Measurements from ENCODE around the gene PPP1R8. TPM values are rescaled to one million over a fixed set of nuclear protein-coding genes. Genes with fewer than 3 reads are reported as not detected.
A peak's percentile ranks its signal among the peaks of the same experiment; 100 is the strongest.
"Not testable (repeated sequence)": the region's sequence is repeated elsewhere in the genome, so short reads cannot be mapped to it uniquely, and the experiment has no call there.

Gene PPP1R8
- total RNA-seq = 23.9 TPM
- long read RNA-seq, partial matches to known transcripts = 0 of 1 reads
- long read RNA-seq, other reads (novel, unspliced or antisense) = 1 of 1 reads

DNA sequence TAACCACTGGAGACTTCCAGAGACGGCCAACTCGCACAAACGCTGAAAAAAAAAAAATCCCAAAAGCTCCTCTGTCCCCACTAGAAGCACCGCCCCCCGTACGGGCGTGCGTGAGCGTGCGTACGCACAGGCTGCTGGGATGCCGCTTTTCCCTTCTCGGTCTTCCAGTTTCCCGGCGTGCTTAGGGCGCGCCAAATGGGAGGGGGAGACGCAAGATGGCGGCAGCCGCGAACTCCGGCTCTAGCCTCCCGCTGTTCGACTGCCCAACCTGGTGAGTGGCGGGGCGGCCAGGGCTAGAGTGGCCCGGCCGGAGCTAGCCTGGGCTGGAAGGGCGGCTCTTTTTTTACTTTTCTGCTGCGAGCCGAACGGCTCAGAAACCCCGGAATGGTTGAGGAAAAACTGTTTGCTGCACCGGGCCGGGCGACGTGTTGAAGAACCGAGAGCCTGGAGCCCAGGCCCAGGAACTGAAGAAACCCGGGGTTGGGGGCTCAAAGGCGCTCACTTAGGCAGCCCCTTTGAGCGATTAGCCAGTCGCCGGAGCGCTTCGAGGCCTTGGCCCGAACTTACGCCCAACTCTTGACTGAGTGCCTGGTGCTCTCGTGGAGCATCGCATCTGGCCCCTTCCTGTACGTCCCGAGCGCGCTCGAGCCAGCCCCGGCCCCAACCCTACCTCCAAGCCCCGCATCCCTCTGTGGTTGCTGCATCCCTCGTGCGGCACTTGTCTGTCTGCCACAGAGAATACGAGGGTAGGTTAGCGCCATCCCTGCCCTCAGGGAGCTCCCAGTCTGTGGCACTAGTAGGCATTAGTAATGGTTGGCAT, at the start of gene PPP1R8:
PPP1R8 (plus strand) TSS at position 162 of the 820 bp plus-strand sequence; CDS start at position 216, 54 bp downstream.
- intact Hi-C loops (cut with DNase I) = loop anchor here (5.0 kb wide), 1 partner anchor 164 kb away; no protein-coding TSS in a partner anchor
- DNase-seq (ENCODE audit: missing footprints) = peak; percentile 96
- ATAC-seq = peak; percentile 100

DNA sequence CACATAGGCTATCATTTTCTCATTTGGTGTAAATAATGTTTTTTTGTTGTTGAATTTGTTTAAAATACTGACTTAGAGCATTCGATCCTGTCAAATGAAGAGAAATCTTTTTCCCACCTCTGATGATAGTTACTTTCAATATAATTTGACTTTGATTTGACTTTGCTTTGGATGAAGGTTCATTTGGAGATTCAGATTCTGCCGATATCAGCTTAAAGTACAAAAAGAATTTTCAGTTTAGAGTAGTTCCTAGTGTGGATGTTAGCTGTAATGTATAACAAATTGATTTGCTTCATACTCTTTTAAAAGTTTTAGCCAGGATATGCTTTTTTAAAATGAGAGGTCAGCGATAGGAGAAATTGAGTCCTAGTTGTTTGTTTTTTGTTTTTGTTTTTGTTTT, 47.6 kb upstream of the PPP1R8 start:
- DNase-seq (ENCODE audit: missing footprints) = no peak
- ATAC-seq = no peak
- intact Hi-C loops (cut with DNase I) = no loop called here

DNA sequence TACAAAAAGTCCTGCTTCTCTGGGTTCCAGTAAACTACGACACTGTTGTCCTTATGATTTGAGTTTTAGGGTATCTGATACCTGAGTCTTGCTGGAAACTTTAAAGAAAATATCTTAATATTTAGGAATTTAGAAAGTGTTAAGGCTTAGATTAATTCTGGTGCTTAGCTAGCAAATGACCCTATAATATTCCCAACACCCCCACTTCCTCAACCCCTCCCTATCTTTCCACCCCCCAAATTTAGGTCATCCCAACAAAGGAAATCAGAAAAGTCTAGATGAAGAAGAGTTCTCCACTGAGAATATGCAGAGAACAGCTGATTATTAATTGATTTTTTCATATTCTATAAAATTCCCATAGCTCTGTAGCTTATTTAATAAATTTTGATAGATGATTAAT, 45.9 kb upstream of the PPP1R8 start:
- DNase-seq (ENCODE audit: missing footprints) = no peak
- no peak for ATAC-seq
- intact Hi-C loops (cut with DNase I) = no loop called here

DNA sequence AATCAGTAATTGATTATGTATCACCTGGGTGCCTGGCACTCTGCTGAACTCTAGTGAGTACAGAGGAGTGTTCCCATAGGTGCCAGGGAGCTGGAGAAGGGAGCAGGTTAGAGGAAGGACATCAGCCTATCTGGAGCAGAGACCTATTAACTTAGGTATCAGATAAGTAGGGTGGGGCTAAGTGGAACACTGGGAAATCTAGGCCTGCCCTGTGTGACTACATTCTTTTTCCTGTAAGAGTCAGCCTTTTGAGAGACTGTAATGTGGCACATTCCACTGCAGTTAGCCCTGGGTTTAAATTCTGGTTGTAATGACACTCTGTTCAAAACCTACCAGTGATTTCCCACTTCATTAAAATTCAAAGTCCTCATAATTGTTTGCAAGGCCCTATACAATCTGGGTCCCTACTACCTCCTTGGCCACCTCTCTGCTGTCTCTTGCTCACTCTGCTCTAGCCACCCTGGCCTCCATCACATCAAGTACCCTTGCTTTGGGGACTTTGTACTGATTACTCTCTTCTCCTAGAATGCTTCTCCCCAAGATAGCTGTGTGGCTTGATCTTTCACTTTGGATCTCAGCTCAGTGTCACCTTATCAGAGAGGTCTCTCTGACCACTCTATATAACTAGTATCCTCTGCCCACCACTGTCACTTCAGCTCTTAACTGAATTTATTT, 44.7 kb upstream of the PPP1R8 start:
- intact Hi-C loops (cut with DNase I) = no loop called here
- ATAC-seq (no peak), DNase-seq (ENCODE audit: missing footprints) (no peak)

DNA sequence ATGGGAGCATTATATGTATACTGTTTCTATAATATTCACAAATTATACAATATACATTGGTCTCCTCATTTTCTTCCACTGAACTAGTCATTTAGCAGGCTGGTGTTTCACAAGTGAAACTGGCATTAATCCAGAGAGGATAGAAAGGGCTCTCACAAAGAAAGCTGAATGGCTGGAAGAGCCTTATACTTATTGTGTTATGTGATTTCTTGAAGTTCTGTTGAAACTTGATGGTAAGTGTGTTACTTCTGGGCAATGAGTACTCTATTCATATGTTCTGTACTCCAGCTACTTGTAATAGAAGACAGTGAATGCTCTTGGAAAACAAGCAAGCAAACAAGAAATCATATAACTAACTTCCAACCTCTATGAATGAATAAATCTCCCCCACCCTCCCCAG, 42.7 kb upstream of the PPP1R8 start:
- intact Hi-C loops (cut with DNase I) = loop anchor here (2.0 kb wide), 1 partner anchor 15 kb away; the partner anchor contains the start of gene STX12
- ATAC-seq (no peak), DNase-seq (ENCODE audit: missing footprints) (no peak)

DNA sequence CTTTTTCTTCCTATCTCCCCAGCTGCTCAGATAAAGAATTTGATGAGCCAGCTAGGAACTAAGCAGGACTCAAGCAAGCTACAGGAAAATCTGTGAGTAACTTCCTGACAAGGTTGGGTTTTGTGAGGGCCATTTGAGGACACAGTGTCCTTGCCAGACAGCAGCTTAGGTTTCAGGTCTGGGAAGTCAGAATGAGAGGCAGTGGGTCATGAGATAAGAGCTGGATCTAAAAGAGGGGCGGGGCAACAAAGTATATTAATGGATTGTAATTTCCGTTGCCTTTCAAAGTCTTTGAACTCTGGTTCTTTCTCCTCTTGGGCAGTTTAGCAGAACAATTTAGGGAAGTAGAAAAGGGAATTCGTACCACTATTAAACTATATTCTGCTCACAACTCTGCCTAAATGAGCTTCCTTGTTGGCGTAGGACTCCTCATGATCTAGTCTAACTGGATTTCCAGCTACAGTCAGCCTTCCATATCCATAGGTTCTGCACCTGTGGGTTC, 41.0 kb upstream of the PPP1R8 start:
- intact Hi-C loops (cut with DNase I) = loop anchor here (2.0 kb wide), 1 partner anchor 17 kb away; the partner anchor contains the start of gene STX12
- DNase-seq (ENCODE audit: missing footprints) (no peak), ATAC-seq (peak; percentile 42)

DNA sequence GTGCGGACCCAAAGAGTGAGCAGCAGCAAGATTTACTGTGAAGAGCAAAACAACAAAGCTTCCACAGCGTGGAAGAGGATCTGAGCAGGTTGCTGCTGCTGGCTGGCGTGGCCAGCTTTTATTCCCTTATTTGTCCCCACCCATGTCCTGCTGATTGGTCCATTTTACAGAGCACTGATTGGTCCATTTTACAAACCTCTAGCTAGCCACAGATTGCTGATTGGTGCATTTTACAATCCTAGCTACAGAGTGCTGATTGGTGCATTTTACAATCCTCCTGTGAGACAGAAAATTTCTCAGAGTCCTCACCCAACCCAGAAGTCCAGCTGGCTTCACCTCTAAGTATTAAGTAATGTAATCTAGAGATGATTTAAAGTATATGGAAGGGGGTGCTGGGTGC, 40.3 kb upstream of the PPP1R8 start:
- ATAC-seq; DNase-seq (ENCODE audit: missing footprints); intact Hi-C loops (cut with DNase I): not testable (repeated sequence)

DNA sequence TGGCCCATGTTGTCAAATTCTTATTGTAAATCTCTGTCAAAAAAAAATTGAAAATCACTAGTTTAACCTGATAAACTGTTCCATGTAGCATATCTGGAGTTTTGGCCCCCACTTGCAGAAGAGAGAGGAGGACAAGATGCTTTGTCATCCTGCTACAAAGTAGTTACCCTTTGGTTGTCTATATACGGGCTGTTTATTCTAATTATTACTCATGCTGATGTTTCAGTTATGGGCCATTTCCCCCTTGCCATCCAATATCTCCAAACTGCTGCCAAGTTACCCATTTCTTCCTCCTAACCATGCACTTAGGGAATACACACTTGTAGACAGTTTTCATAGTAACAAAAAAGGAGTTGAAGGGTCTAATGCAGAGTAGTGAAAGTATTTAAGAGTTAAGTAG, 35.0 kb upstream of the PPP1R8 start:
- no peak for DNase-seq (ENCODE audit: missing footprints)
- intact Hi-C loops (cut with DNase I) = no loop called here
- ATAC-seq = no peak

DNA sequence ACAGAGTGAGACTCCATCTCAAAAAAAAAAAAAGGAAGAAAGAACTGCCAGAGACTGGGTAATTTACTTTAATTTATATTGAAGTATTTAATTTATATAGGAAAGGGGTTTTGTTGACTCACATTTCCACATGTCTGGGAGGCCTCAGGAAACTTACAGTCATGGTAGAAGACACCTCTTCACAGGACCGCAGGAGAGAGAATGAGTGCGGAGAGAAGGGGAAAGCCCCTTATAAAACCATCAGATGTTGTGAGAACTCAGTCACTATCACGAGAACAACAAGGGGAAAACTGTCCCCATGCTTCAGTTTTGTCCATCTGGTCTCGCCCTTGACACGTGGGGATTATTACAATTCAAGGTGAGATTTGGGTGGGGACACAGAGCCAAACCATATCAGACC, 25.8 kb upstream of the PPP1R8 start:
- no peak for ATAC-seq
- intact Hi-C loops (cut with DNase I) = no loop called here
- DNase-seq (ENCODE audit: missing footprints) = no peak

DNA sequence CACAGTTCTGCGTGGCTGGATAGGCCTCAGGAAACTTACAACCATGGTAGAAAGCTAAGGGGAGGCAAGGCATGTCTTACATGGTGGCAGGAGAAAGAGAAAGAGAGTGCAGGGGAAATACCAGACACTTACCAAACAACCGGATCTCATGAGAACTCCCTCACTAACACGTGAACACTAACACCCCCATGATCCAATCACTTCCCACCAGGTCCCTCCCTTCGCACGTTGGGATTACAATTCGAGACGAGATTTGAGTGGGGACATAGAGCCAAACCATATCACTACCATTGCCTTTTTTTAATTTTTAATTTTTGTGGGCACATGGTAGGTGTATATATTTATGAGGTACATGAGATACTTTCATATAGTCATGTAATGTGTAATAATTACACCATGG, 23.8 kb upstream of the PPP1R8 start:
- intact Hi-C loops (cut with DNase I) = no loop called here
- no peak for DNase-seq (ENCODE audit: missing footprints)
- ATAC-seq = no peak

DNA sequence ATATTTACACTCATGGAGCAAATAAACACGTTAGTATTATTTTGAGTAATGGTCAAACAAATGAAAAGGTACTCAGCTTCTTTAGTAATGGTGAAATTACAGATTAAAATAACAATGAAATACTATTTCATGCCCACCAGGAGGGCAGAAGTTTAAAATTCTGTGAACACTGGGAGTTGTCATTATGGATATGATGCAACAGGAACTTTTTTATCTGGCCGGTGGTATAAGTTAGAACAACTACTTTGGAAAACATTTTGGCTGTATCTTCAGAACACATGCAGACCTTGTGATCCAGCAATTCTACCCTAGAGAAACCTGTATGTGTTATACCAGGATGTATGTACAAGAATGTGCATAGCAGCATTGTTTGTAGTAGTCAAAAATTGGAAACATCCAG, 23.2 kb upstream of the PPP1R8 start:
- DNase-seq (ENCODE audit: missing footprints) (no peak), ATAC-seq (no peak)
- intact Hi-C loops (cut with DNase I) = no loop called here

DNA sequence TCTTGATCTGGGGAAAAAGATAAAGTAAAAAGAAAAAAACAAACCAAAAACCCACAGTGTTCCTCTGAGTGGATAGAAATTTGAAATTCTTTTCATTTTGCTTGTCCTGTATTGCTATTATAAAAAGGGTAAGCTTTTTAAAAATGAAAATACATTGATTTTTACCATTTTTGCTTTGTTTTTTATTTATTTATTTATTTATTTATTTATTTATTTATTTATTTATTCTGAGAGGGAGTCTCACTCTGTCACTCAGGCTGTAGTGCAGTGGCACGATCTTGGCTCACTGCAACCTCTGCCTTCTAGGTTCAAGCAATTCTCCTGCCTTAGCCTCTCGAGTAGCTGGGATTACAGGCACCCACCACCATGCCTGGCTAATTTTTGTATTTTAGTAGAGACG, 22.5 kb upstream of the PPP1R8 start:
- ATAC-seq; DNase-seq (ENCODE audit: missing footprints); intact Hi-C loops (cut with DNase I): not testable (repeated sequence)

DNA sequence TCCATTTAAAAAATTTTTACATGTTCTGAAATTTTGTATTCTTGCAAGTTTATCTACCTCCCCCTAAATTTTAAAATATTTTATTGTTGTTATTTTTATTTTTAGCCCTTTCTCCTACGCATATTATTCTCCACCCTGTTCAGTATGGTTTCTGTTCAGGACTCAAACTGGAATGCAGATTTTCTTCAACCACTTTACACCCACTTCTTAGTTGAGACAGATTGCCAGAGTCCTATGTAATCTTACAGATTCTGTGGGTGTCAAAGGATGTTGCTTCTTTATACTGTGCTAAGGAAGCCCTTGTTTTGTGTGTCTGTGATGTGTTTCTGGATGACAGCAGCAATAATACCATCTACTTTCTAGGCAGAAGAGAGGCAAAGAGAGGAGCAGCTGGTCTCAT, 20.7 kb upstream of the PPP1R8 start:
- intact Hi-C loops (cut with DNase I) = no loop called here
- DNase-seq (ENCODE audit: missing footprints) = no peak
- ATAC-seq = no peak

DNA sequence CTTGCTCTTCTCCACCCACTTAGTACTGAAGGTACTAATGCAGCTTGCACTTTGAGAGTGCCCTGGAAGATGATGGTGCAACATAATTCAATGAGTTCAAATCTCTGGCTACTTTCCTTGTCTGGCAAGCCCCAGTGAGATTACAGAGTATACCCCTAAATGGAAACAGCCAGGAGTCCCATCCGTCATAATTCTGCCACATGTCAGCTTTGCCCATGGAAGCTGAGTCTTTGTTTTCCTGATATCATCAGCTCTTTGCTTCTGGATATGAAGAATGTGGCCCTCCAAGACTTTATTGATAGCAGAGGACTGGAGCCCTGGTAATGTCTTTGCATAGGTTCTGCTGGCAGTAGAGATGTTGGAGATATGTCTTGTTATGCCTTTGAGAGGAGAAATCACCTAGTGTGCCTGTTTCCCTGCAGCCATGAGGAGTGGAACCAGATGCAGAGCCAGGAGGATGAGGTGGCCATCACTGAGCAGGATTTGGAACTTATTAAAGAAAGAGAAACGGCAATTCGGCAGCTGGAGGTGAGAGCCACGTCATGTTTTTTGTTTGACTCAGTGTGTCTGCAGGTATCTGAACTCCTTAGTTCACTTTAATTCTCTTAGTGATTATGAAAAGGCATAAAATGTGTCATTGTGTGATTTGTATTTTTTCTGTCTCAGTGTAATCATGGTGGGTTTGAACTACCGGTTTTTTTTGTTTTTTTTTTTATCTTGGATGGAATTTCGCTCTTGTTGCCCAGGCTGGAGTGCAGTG, 18.7 kb upstream of the PPP1R8 start:
- no peak for DNase-seq (ENCODE audit: missing footprints)
- intact Hi-C loops (cut with DNase I) = no loop called here
- no peak for ATAC-seq

DNA sequence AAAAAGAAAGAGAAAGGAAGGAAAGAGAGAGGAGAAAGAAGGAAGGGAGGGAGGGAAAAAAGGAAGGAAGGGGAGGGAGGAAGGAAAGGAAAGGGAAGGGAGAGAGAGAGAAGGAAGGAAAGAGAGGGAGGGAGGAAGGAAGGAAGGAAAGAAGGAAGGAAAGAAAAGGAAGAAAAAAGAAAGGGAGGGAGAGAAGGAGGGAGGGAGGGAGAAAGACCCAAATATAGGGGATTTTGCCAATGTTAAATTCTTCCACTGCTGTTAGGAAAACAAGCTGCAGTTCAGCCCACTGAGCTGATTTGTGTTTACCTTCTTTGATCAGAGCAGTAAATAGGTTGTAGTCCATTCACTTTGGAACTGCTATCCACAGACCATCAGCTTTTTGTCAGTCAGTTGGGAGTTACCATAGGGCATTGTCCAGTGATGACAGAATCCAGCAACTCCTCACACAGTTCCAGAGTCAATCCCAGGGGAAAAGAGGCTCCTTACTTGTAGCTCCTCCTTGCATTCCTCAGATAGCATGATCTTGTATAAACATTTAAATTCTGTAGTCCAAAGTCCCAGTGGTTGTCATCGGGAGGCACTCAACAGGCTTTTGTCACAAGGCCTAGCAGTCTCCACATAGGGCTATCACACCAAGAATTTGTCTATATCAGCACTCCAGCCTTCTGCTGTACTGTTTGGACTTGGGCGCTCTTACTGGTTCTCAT, 13.5 kb upstream of the PPP1R8 start:
- intact Hi-C loops (cut with DNase I) = no loop called here
- DNase-seq (ENCODE audit: missing footprints) = no peak

DNA sequence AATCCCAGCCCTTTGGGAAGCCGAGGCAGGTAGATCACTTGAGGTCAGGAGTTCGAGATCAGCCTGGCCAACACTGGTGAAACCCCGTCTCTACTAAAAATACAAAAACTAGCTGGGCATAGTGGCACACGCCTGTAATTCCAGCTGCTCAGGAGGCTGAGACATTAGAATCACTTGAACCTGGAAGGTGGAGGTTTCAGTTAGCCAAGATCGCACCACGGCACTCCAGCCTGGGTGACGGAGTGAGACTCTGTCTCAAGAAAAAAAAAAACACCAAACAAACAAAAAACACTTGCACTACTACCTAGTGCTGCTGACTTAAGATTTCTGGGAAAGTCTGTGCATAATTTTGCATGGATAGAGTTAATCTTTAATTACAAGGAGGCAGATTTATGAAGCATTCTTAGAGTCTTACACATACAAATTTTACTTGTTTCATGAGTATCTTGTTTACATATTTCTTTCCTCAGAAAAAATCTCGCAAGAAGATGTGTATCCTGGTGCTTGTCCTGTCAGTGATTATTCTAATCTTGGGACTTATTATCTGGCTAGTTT, 8.7 kb upstream of the PPP1R8 start:
- ATAC-seq = no peak

More for the DNA sequence above, 13.5 kb upstream of the PPP1R8 start:
- peak; percentile 80 for ATAC-seq

DNA sequence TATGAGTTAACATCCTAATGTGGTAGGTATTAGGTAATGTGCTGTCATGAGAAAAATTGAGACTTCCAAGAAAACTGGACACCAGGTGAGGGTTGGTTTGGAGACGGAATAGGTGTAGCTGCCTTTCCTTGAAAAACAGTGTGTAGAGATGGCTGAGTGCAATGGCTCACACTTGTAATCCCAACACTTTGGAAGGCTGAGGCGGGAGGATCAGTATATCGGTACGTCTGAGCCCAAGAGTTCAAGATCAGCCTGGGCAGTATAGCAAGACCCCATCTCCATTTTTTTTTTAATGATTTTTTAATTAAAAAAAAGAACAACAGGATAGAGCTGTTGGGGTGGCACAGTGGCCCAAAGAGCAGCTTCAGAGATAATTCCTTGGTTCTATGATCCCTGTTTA, 6.8 kb upstream of the PPP1R8 start:
- ATAC-seq = no peak
- intact Hi-C loops (cut with DNase I) = loop anchor here (10.0 kb wide), 1 partner anchor 49 kb away; the partner anchor contains the start of gene STX12

More for the DNA sequence above, 8.7 kb upstream of the PPP1R8 start:
- no peak for DNase-seq (ENCODE audit: missing footprints)
- intact Hi-C loops (cut with DNase I) = loop anchor here (10.0 kb wide), 1 partner anchor 47 kb away; the partner anchor contains the start of gene STX12

DNA sequence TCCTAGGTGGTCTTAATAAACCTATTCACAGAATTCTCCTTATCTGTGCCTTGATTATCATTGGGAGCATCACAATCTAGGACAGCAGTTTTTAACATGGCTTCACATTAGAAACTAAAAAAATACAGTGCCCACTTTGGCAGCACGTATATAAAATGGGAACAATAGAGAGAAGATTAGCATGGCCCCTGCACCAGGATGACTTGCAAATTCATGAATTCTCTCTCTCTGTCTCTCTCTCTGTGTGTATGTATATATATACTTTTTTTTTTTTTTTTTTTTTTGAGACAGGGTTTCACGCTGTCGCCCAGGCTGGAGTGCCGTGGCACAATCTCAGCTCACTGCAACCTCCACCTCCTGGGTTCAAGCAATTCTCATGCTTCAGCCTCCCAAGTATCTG, 6.2 kb upstream of the PPP1R8 start:
- intact Hi-C loops (cut with DNase I) = loop anchor here (10.0 kb wide), 1 partner anchor 50 kb away; the partner anchor contains the start of gene STX12
- no peak for ATAC-seq
- no peak for DNase-seq (ENCODE audit: missing footprints)

More for the DNA sequence above, 6.8 kb upstream of the PPP1R8 start:
- DNase-seq (ENCODE audit: missing footprints) = no peak

All from Right ventricle myocardium inferior (tissue), 1 donor.